GM12865 (cell line): ENCODE data around the gene MTARC1.

Experiments used
- DNase-seq: peaks from one replicate; pipeline ENCODE4 v3.0.0; 2010; ENCODE audit warnings: low read depth
- H3K4me3 ChIP-seq: 2 replicates; pipeline ENCODE4 v1.5.1; 2011; ENCODE audit warnings: mild to moderate bottlenecking, low read depth, low read length, control low read depth
- CTCF ChIP-seq: IDR thresholded peaks from 2 replicates; pipeline ENCODE4 v1.5.1; 2011; ENCODE audit warnings: low read length, control low read depth, low read depth, inconsistent platforms; ENCODE audit not compliant: insufficient read depth; ENCODE audit errors: missing control alignments

MTARC1 gene

GRCh38 chr1:220783453-220783852 lies 3.3 kb upstream of the MTARC1 start:
- TF ChIP-seq CTCF = no peak
- DNase-seq = no peak
- no peak overlapping the region for H3K4me3 ChIP-seq

- DNase-seq = no peak
- TF ChIP-seq CTCF = no peak
- no peak overlapping the region for H3K4me3 ChIP-seq
These were observed 2.0 kb upstream of the MTARC1 start for GRCh38 chr1:220784751-220785150.

- no peak for TF ChIP-seq CTCF
These were observed 1.3 kb upstream of the MTARC1 start for GRCh38 chr1:220785166-220786056.

GRCh38 chr1:220786057-220786336 lies 716 bp upstream of the MTARC1 start:
- DNase-seq = no peak
- H3K4me3 ChIP-seq = no peak overlapping the region

More at GRCh38 chr1:220785166-220786056, 1.3 kb upstream of the MTARC1 start:
- DNase-seq = no peak
- no peak overlapping the region for H3K4me3 ChIP-seq

GRCh38 chr1:220787069-220787619 lies 431 bp downstream of the MTARC1 start:
- no peak for DNase-seq
- H3K4me3 ChIP-seq = peak overlapping the region; percentile 17

More at GRCh38 chr1:220786057-220786336, 716 bp upstream of the MTARC1 start:
- TF ChIP-seq CTCF = no peak

GRCh38 chr1:220788900-220789299 lies 2.2 kb downstream of the MTARC1 start:
- no peak for DNase-seq
- TF ChIP-seq CTCF = no peak
- no peak overlapping the region for H3K4me3 ChIP-seq

More at GRCh38 chr1:220787069-220787619, 431 bp downstream of the MTARC1 start:
- no peak for TF ChIP-seq CTCF
